Measurements from ENCODE around the gene PSMF1.

DNA sequence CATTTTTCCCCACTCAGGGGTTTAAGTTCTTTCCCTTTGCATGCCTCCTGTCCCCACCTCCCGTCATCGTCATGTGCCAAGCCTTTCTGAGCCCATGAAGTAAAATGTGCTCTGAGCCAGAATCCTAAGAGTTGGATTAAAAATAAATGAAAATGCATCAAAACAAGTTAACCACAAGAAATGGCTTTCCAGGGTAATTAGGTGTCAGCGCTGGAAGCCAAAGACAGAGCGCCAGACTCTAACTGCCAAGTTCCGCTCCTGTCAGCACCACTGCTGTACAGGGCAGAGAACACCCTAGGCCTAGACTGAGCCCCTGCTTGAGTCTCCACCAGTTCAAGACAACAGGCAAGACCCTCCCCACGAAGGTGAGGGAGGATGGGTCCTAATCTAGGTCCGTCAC, 79.4 kb downstream of the PSMF1 start:
- TF ChIP-seq CTCF (IDR thresholded peaks at IDR 0.05) (no peak), POLR2AphosphoS5 (IDR thresholded peaks at IDR 0.05) (no peak)

Data from stomach (tissue), 4 donors.